ENCODE results near the gene ACTR3C. TPM values are rescaled to one million over a fixed set of nuclear protein-coding genes. Genes with fewer than 3 reads are reported as not detected.
A peak's percentile ranks its signal among the peaks of the same experiment; 100 is the strongest.

Gene ACTR3C
- total RNA-seq, 1 experiment from 2014 or later, result 2.2 TPM

DNA sequence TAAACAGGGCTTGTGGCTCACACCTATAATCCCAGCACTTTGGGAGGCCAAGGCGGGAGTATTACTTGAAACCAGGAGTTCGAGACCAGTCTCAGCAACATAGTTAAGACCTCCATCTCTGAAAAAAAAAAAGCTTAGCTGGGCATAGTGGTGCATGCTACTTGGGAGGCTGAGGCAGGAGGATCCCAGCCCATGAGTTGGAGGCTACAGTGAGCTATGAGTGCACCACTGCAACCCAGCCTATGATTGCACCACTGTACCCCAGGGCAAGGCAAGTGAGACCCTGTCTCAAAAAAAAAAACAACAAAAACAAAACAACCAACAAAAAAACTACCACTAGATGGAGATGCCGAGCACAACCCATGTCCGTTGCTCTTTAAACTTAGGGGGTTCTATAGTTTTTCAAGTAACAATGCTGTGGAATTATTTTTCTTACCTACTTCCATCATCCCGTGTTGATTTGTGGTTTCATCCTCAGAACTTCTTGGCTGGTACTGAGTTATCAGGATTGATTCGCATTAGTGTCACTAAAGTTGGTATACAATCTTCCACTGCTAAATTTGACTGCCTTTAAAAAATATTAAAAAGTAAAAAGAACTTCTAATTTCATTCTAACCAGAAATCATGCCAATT lies 33.0 kb upstream of the ACTR3C start:
- Histone ChIP-seq H2AK5ac (ENCODE audit: insufficient read length, low read length) (no peak overlapping the region), H3T11ph (ENCODE audit: low read length) (no peak overlapping the region), H3K56ac (ENCODE audit: insufficient read length, low read depth, low read length) (no peak overlapping the region), H2BK20ac (ENCODE audit: low read depth, low read length, poor library complexity, severe bottlenecking) (no peak overlapping the region), H3K18ac (ENCODE audit: insufficient read length, low read depth, low read length) (no peak overlapping the region), H3K9ac (ENCODE audit: extremely low read depth, insufficient read length, low read length) (no peak overlapping the region), H3K23me2 (ENCODE audit: insufficient read length, low read depth, low read length, poor library complexity, severe bottlenecking) (no peaks in the 10 kb centered on the region), H3K27ac (ENCODE audit: insufficient read length, low read depth, low read length) (no peak overlapping the region), H2AFZ (ENCODE audit: low read length) (no peak overlapping the region), H2BK5ac (ENCODE audit: insufficient read length, low read length) (no peak overlapping the region), H2BK12ac (ENCODE audit: insufficient read length, low read depth, low read length) (no peak overlapping the region), H3K4me1 (ENCODE audit: insufficient read depth, low read length) (0 out of 2 replicates have a peak, but pooled peaks cover 3% of the 10 kb centered on the region), H3K23ac (ENCODE audit: insufficient read length, low read depth, low read length) (no peak overlapping the region), H4K5ac (ENCODE audit: insufficient read length, low read depth, low read length) (no peak overlapping the region), H3K9me3 (ENCODE audit: control insufficient read depth, low read depth, low read length) (no peaks in the 10 kb centered on the region), H3K4me2 (ENCODE audit: insufficient read depth, insufficient read length, low read length) (no peak overlapping the region), H4K91ac (ENCODE audit: insufficient read length, low read depth, low read length) (no peak overlapping the region), H3K14ac (ENCODE audit: insufficient read depth, low read length) (no peak overlapping the region), H2BK15ac (ENCODE audit: low read depth, low read length) (no peak overlapping the region), H3K79me1 (ENCODE audit: insufficient read depth, low read depth, low read length, poor library complexity, severe bottlenecking) (no peaks in the 10 kb centered on the region), H4K20me1 (ENCODE audit: control insufficient read depth, insufficient read depth, insufficient read length) (no peaks in the 10 kb centered on the region), H4K8ac (replicated peaks; ENCODE audit: insufficient read length, low read depth, low read length) (no peak overlapping the region), H3K79me2 (ENCODE audit: insufficient read depth, low read length) (no peaks in the 10 kb centered on the region), H2BK120ac (ENCODE audit: low read depth, low read length, poor library complexity, severe bottlenecking) (no peak overlapping the region), H3K27me3 (ENCODE audit: insufficient read depth, low read length) (no peaks in the 10 kb centered on the region), H3K4ac (ENCODE audit: low read depth, low read length) (no peak overlapping the region)
- H3K4me1 Mint-ChIP-seq, result peaks cover 10 to 18% of the 10 kb centered on the region in 2 experiments
- no peak for DNase-seq
- no peaks in the 10 kb centered on the region; the same call in 1 of the 2 replicates for H3K27me3 Mint-ChIP-seq (ENCODE audit: low read depth)
- peaks cover 4 to 7% of the 10 kb centered on the region in 2 experiments; a peak in 3 of 5 replicates for H3K9me3 Mint-ChIP-seq
- H3K27ac Mint-ChIP-seq, result no peak overlapping the region
- no peak overlapping the region for H3K4me3 Mint-ChIP-seq
- WGBS (ENCODE audit: extremely low coverage, insufficient read length, low lambda C conversion rate), result no CpG with 5 or more reads among the region's 6 CpGs
- TF ChIP-seq, protein P1, sequence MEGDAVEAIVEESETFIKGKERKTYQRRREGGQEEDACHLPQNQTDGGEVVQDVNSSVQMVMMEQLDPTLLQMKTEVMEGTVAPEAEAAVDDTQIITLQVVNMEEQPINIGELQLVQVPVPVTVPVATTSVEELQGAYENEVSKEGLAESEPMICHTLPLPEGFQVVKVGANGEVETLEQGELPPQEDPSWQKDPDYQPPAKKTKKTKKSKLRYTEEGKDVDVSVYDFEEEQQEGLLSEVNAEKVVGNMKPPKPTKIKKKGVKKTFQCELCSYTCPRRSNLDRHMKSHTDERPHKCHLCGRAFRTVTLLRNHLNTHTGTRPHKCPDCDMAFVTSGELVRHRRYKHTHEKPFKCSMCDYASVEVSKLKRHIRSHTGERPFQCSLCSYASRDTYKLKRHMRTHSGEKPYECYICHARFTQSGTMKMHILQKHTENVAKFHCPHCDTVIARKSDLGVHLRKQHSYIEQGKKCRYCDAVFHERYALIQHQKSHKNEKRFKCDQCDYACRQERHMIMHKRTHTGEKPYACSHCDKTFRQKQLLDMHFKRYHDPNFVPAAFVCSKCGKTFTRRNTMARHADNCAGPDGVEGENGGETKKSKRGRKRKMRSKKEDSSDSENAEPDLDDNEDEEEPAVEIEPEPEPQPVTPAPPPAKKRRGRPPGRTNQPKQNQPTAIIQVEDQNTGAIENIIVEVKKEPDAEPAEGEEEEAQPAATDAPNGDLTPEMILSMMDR (conservative IDR thresholded peaks at IDR 0.05), result peak; percentile 80
- H3K36me3 Mint-ChIP-seq (ENCODE audit: insufficient read depth in 1 of 3, low read depth in 3 of 3), result peaks cover 0 to 4% (median 0%) of the 10 kb centered on the region in 3 experiments; a peak in 1 of 7 replicates

Measured in H9 (cell line).